GM13977 (cell line): ENCODE measurements around the gene MUC16.

ENCODE experiments used
- DNase-seq: peaks from one replicate; pipeline ENCODE4 v3.0.0; 2012; ENCODE audit warnings: low spot score
- in situ Hi-C: fragments of 300-500 bp; cut with MboI; formaldehyde crosslinking; loops from one replicate; pipeline ENCODE4 v1.12.0; 2022; ENCODE audit warnings: low sequenced_read_pairs, low pct_unique_long_range_greater_than_20kb, mixed read lengths, inconsistent platforms; ENCODE audit not compliant: unreplicated experiment
- TF ChIP-seq, protein P1 (sequence below): IDR thresholded peaks from 2 replicates; pipeline ENCODE4 v1.5.1; 2012; ENCODE audit warnings: mild to moderate bottlenecking, control low read depth; ENCODE audit not compliant: insufficient read depth; ENCODE audit errors: extremely low read depth, missing control alignments

MUC16 gene

GRCh38 chr19:9037400-9038062 lies 27.3 kb upstream of the MUC16 start:
- no peak for DNase-seq
- in situ Hi-C loops, result no loop called here
- TF ChIP-seq, protein P1, sequence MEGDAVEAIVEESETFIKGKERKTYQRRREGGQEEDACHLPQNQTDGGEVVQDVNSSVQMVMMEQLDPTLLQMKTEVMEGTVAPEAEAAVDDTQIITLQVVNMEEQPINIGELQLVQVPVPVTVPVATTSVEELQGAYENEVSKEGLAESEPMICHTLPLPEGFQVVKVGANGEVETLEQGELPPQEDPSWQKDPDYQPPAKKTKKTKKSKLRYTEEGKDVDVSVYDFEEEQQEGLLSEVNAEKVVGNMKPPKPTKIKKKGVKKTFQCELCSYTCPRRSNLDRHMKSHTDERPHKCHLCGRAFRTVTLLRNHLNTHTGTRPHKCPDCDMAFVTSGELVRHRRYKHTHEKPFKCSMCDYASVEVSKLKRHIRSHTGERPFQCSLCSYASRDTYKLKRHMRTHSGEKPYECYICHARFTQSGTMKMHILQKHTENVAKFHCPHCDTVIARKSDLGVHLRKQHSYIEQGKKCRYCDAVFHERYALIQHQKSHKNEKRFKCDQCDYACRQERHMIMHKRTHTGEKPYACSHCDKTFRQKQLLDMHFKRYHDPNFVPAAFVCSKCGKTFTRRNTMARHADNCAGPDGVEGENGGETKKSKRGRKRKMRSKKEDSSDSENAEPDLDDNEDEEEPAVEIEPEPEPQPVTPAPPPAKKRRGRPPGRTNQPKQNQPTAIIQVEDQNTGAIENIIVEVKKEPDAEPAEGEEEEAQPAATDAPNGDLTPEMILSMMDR, result no peak

DNA sequence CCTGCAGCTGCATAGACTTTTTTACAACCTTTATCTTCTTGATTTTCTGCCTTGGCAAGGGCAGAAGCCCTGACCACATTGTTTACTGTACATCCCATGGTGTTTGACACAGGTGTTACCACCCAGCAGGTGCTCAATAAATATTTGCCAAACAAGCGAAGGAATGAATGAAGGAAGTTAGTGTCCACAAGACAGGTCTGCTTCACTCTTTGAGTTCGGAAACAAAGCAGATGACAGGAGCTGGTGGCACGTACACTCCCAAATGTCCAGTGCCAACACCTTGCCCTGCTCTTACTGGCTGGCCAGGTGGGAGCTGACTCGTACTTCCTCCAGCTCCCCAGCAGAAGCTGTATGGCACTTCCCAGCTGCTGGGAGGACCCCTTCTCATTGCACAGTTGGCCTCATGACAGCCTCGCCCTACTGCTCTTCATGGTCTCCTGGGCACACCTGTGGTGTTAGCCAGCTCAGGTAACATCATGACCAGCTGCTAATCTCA lies 22.0 kb upstream of the MUC16 start:
- TF ChIP-seq, protein P1, result no peak
- in situ Hi-C loops, result no loop called here
- no peak for DNase-seq

DNA sequence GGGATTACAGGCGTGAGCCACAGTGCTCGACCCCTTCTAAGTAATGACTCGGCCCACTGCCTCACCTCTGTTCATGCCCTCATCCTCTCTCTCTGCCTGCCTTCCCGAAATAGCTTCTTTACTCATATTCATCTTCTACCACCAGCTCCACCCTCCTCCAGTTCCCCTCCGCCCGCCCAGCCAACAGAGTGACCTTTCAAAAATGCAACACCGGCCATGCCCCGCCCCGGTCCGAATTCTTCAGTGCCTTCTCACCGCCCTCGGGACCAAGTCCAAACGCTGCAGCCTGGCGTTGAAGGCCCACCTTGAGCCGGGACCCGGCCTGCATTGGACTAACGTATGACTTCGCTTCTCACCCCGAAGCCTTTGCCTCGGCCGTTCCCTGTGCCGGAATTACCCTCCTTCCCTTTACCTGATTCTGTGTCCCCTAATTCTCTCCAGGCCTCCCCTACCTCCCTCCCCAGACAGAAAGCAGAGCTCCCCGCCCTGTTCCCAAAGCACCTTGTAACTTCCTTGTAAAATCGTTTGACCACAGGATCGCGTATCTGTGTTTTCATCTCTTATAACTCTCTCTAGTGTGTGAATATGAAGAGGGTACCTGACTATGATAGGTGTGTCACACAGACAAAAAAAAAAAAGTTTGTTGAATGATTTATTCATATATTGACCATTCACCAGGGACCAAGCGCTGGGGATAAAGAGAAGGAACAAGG lies 8.1 kb upstream of the MUC16 start:
- TF ChIP-seq, protein P1, result no peak
- in situ Hi-C loops, result no loop called here
- no peak for DNase-seq

DNA sequence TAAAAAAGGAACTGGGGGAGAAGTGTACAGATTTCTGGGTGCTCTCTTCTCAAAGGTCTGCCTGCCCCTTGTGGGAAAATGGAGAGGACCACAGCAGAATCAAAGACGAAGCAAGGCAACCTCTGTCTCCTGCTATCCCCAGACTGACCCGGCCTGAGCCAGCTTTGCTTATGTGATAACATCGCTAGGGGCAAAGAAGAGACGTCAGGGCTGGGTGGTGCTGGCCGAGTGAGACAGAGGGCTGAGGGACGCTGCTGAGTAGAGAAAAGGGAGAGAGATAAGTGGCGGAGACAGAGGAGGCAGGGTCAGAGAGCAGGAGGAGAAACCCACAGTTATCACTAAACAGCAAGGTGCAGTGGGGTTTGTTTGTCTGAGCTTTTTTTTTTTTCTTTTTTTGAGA lies 4.6 kb upstream of the MUC16 start:
- TF ChIP-seq, protein P1, result no peak
- no peak for DNase-seq
- in situ Hi-C loops, result no loop called here

DNA sequence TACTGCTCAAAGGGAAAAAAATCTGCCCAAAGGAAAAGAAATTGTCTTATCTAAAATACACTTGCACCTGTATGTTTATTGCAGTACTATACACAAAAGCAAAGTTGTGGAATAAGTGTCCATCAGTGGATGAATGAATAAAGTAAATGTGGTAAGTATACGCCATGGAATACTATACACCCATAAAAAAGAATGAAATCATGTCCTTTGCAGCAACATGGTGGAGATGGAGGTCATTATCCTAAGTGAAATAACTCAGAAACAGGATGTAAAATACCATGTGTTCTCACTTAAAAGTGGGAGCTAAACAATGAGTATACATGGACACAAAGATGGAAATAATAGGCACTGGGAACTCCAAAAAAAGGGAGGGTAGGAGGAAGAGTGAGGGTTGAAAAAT lies 3.8 kb upstream of the MUC16 start:
- TF ChIP-seq, protein P1, result no peak
- in situ Hi-C loops, result no loop called here
- DNase-seq, result no peak

DNA sequence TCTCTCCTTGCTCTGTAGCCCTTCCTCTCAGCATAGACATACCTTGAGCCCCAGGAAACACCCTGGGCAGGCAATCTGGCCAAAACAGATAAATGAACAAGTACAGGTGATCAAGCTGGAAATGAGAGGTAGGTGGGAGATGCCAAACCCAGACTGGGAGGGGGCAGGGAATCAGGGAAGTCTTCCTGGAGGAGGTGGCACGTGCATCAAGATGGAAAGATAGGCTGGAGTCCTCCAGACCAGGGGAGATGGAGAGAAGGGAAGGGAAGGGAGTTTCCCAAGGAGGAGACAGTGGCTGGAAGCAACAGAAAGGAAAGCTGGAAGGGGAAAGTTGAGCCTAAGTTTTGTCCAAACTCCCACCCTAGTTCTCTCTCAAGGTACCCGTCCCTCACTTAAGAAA lies 1.7 kb upstream of the MUC16 start:
- in situ Hi-C loops, result no loop called here
- TF ChIP-seq, protein P1, result no peak
- no peak for DNase-seq
